Measurements from ENCODE around the gene ZNF749.

DNA sequence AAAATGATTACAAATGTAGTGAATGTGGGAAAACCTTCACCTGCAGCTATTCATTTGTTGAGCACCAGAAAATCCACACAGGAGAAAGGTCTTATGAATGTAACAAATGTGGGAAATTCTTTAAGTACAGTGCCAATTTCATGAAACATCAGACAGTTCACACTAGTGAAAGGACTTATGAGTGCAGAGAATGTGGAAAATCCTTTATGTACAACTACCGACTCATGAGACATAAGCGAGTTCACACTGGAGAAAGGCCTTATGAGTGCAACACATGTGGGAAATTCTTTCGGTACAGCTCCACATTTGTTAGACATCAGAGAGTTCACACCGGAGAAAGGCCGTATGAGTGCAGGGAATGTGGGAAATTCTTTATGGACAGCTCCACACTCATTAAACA lies 36.3 kb upstream of the ZNF749 start:
- no peak for TF ChIP-seq POLR2A (IDR thresholded peaks at IDR 0.05)
- TF ChIP-seq CTCF (IDR thresholded peaks at IDR 0.05 in 8 of 11, conservative IDR thresholded peaks at IDR 0.05 in 3 of 11): no peak
- no peak for TF ChIP-seq POLR2AphosphoS5 (IDR thresholded peaks at IDR 0.05)
